Activated T-cell treated with anti-CD3 and anti-CD28 coated beads, Interleukin-2, amount 50 U/mL, for 72 hours (primary cell): ENCODE data around the gene BORCS6. TPM values are rescaled to one million over a fixed set of nuclear protein-coding genes. Genes with fewer than 3 reads are reported as not detected.

Source experiments
- ATAC-seq, 2 donors: fragments of 150-1000 bp; cut with Tn5 transposase; replicated peaks in 1 of 2; 2 replicates each; pipeline ENCODE4 v1.10.0; 2021; ENCODE audit warnings: moderate library complexity in 2 of 2, mild to moderate bottlenecking in 1 of 2
- DNase-seq, 2 donors: peaks; one replicate each; pipeline ENCODE4 v3.0.0; 2021 to 2022; ENCODE audit warnings: mixed read lengths in 1 of 2
- H3K27ac Mint-ChIP-seq: one replicate; pipeline ENCODE4 v1.8.0; 2022; ENCODE audit warnings: mild to moderate bottlenecking, moderate library complexity, mixed read lengths
- H3K27me3 Mint-ChIP-seq: one replicate; pipeline ENCODE4 v1.8.0; 2022; ENCODE audit warnings: low read depth, mixed read lengths
- H3K36me3 Mint-ChIP-seq, 2 donors: one replicate each; pipeline ENCODE4 v1.8.0; 2022; ENCODE audit warnings: mixed read lengths in 2 of 2, mild to moderate bottlenecking in 1 of 2; ENCODE audit not compliant: insufficient read depth in 2 of 2
- H3K4me1 Mint-ChIP-seq: one replicate; pipeline ENCODE4 v1.8.0; 2022; ENCODE audit warnings: low read depth, mixed read lengths
- H3K4me3 Mint-ChIP-seq, 2 donors: one replicate each; pipeline ENCODE4 v1.8.0; 2022; ENCODE audit warnings: mild to moderate bottlenecking in 2 of 2, mixed read lengths in 2 of 2, moderate library complexity in 2 of 2
- H3K9me3 Mint-ChIP-seq, 2 donors: one replicate each; pipeline ENCODE4 v1.8.0; 2022; ENCODE audit warnings: mixed read lengths in 2 of 2
- total RNA-seq, 2 donors: library from RNA; stranded (reverse); gene quantifications; one replicate each; pipeline ENCODE4 v1.2.3, GENCODE V29; 2022

BORCS6 gene
- total RNA-seq, 2 donors from 2014 or later = 9.6 TPM

GRCh38 chr17:8152112-8152775, 37.7 kb downstream of the BORCS6 start, which contains the start of gene PER1:
TSS of gene PER1 (minus strand) at chr17:8152404. CDS start at chr17:8150706, 1,698 bp downstream.
- Mint-ChIP-seq H3K27ac (peak within 1 kb of the TSS; percentile 85), H3K9me3 (no peaks in the 10 kb centered on the region), H3K4me3 (no peak within 1 kb of the TSS), H3K27me3 (no peaks in the 10 kb centered on the region), H3K4me1 (peaks cover 11% of the 10 kb centered on the region), H3K36me3 (peaks cover 3 to 13% of the 10 kb centered on the region in 2 donors)
- peak; percentile 39 to 43 for ATAC-seq
- DNase-seq = peak; percentile 93 to 94

GRCh38 chr17:8151641-8152111, 38.3 kb downstream of the BORCS6 start:
- Mint-ChIP-seq H3K4me1 (peaks cover 11% of the 10 kb centered on the region), H3K27ac (peak overlapping the region; percentile 85), H3K36me3 (peaks cover 3 to 16% of the 10 kb centered on the region in 2 donors), H3K27me3 (no peaks in the 10 kb centered on the region), H3K9me3 (no peaks in the 10 kb centered on the region), H3K4me3 (no peak overlapping the region)
- ATAC-seq = no peak
- peak; percentile 33 to 42 for DNase-seq

- ATAC-seq (peak; percentile 46 to 51), DNase-seq (peak; percentile 88 to 90)
- H3K27me3 Mint-ChIP-seq = no peaks in the 10 kb centered on the region
- H3K4me1 Mint-ChIP-seq = peaks cover 11% of the 10 kb centered on the region
- H3K27ac Mint-ChIP-seq = peak overlapping the region; percentile 85
- H3K4me3 Mint-ChIP-seq = no peak overlapping the region
- H3K36me3 Mint-ChIP-seq = peaks cover 5 to 19% of the 10 kb centered on the region in 2 donors
- H3K9me3 Mint-ChIP-seq = no peaks in the 10 kb centered on the region
These were observed 38.8 kb downstream of the BORCS6 start for GRCh38 chr17:8151120-8151640.

- DNase-seq (no peak), ATAC-seq (no peak)
- Mint-ChIP-seq H3K36me3 (peaks cover 5 to 24% of the 10 kb centered on the region in 2 donors), H3K4me3 (peak overlapping the region in 1 of 2 donors; percentile 58), H3K27me3 (no peaks in the 10 kb centered on the region), H3K9me3 (no peaks in the 10 kb centered on the region), H3K4me1 (peaks cover 11% of the 10 kb centered on the region), H3K27ac (peak overlapping the region; percentile 52)
These were observed 39.5 kb downstream of the BORCS6 start for GRCh38 chr17:8150194-8151119.

GRCh38 chr17:8149419-8150193, 40.4 kb downstream of the BORCS6 start:
- peak overlapping the region; percentile 53 to 58 for H3K4me3 Mint-ChIP-seq
- H3K27ac Mint-ChIP-seq = peak overlapping the region; percentile 57
- no peaks in the 10 kb centered on the region for H3K9me3 Mint-ChIP-seq
- H3K27me3 Mint-ChIP-seq = no peaks in the 10 kb centered on the region
- DNase-seq = no peak
- ATAC-seq = no peak
- H3K36me3 Mint-ChIP-seq = peaks cover 5 to 27% of the 10 kb centered on the region in 2 donors
- peaks cover 11% of the 10 kb centered on the region for H3K4me1 Mint-ChIP-seq

GRCh38 chr17:8148560-8148959, 41.4 kb downstream of the BORCS6 start:
- Mint-ChIP-seq H3K4me3 (no peak overlapping the region), H3K36me3 (peaks cover 5 to 27% of the 10 kb centered on the region in 2 donors), H3K27ac (no peak overlapping the region), H3K27me3 (no peaks in the 10 kb centered on the region), H3K4me1 (peaks cover 11% of the 10 kb centered on the region), H3K9me3 (no peaks in the 10 kb centered on the region)
- ATAC-seq = no peak
- no peak for DNase-seq

GRCh38 chr17:8147805-8148404, 42.1 kb downstream of the BORCS6 start:
- ATAC-seq = no peak
- no peak for DNase-seq
- no peak overlapping the region for H3K4me3 Mint-ChIP-seq
- H3K9me3 Mint-ChIP-seq = no peaks in the 10 kb centered on the region
- H3K36me3 Mint-ChIP-seq = peaks cover 5 to 27% of the 10 kb centered on the region in 2 donors
- no peaks in the 10 kb centered on the region for H3K27me3 Mint-ChIP-seq
- H3K27ac Mint-ChIP-seq = no peak overlapping the region
- H3K4me1 Mint-ChIP-seq = peaks cover 11% of the 10 kb centered on the region

GRCh38 chr17:8147141-8147804, 42.7 kb downstream of the BORCS6 start:
- Mint-ChIP-seq H3K9me3 (no peaks in the 10 kb centered on the region), H3K4me3 (no peak overlapping the region), H3K27ac (no peak overlapping the region), H3K27me3 (no peaks in the 10 kb centered on the region), H3K4me1 (peaks cover 11% of the 10 kb centered on the region), H3K36me3 (peaks cover 5 to 27% of the 10 kb centered on the region in 2 donors)
- DNase-seq (no peak), ATAC-seq (no peak)

GRCh38 chr17:8146381-8147140, 43.4 kb downstream of the BORCS6 start:
- DNase-seq = no peak
- Mint-ChIP-seq H3K36me3 (peaks cover 6 to 29% of the 10 kb centered on the region in 2 donors), H3K27me3 (no peaks in the 10 kb centered on the region), H3K4me3 (no peak overlapping the region), H3K27ac (no peak overlapping the region), H3K9me3 (no peaks in the 10 kb centered on the region), H3K4me1 (peaks cover 8% of the 10 kb centered on the region)
- ATAC-seq = no peak

- no peak for ATAC-seq
- Mint-ChIP-seq H3K4me3 (no peak overlapping the region), H3K27ac (no peak overlapping the region), H3K36me3 (peaks cover 9 to 29% of the 10 kb centered on the region in 2 donors), H3K27me3 (no peaks in the 10 kb centered on the region), H3K4me1 (peaks cover 4% of the 10 kb centered on the region), H3K9me3 (no peaks in the 10 kb centered on the region)
- DNase-seq = no peak
These were observed 44.2 kb downstream of the BORCS6 start for GRCh38 chr17:8145811-8146210.

- Mint-ChIP-seq H3K9me3 (no peaks in the 10 kb centered on the region), H3K4me1 (peaks cover 4% of the 10 kb centered on the region), H3K27me3 (no peaks in the 10 kb centered on the region), H3K36me3 (peaks cover 9 to 31% of the 10 kb centered on the region in 2 donors), H3K27ac (no peak overlapping the region), H3K4me3 (no peak overlapping the region)
- no peak for DNase-seq
- ATAC-seq = no peak
These were observed 45.4 kb downstream of the BORCS6 start for GRCh38 chr17:8144401-8145231.
